IPS DF 6.9 (cell line): ENCODE data around the gene LOC128125822.

Experiments used
- DNase-seq: peaks from one replicate; pipeline ENCODE4 v3.0.0-alpha.2; 2013; ENCODE audit warnings: low read depth, low spot score
- H3K27ac ChIP-seq: one replicate; pipeline ENCODE4 v1.5.1; 2013; ENCODE audit warnings: low read length, control low read depth
- H3K27me3 ChIP-seq: 2 replicates; pipeline ENCODE4 v1.6.1; 2013; ENCODE audit warnings: mild to moderate bottlenecking, low read length; ENCODE audit not compliant: control insufficient read depth, insufficient read depth
- H3K36me3 ChIP-seq: 2 replicates; pipeline ENCODE4 v1.6.1; 2013; ENCODE audit warnings: low read length; ENCODE audit not compliant: control insufficient read depth, insufficient read depth
- H3K4me1 ChIP-seq: 2 replicates; pipeline ENCODE4 v1.6.1; 2013; ENCODE audit warnings: low read length; ENCODE audit not compliant: control insufficient read depth, insufficient read depth
- H3K4me3 ChIP-seq: 2 replicates; pipeline ENCODE4 v1.5.1; 2013; ENCODE audit warnings: mild to moderate bottlenecking, low read length
- H3K9me3 ChIP-seq: 2 replicates; pipeline ENCODE4 v1.6.1; 2013; ENCODE audit warnings: low read length, inconsistent platforms; ENCODE audit not compliant: control insufficient read depth, insufficient read depth
- WGBS: extraction: QIAGEN DNeasy Blood & Tissue Kit; methylation state at CpG from one replicate; pipeline ENCODE4 v1.1.7; 2013; ENCODE audit warnings: mixed read lengths, missing lambda C conversion rate; ENCODE audit not compliant: insufficient read length, insufficient coverage; 5-methylcytosine and 5-hydroxymethylcytosine counted together

Gene LOC128125822

GRCh38 chr6:63554782-63555181 is 17.5 kb upstream of the LOC128125822 start:
- no peak overlapping the region for H3K27ac ChIP-seq
- H3K36me3 ChIP-seq: no peaks in the 10 kb centered on the region
- H3K27me3 ChIP-seq: no peaks in the 10 kb centered on the region
- H3K4me3 ChIP-seq: no peak overlapping the region
- H3K4me1 ChIP-seq: no peaks in the 10 kb centered on the region
- no CpG with 5 or more reads among the region's 1 CpG for WGBS
- DNase-seq: no peak
- H3K9me3 ChIP-seq: no peaks in the 10 kb centered on the region

- no peak overlapping the region for H3K4me3 ChIP-seq
- WGBS: no CpG with 5 or more reads among the region's 4 CpGs
- H3K36me3 ChIP-seq: no peaks in the 10 kb centered on the region
- H3K4me1 ChIP-seq: no peaks in the 10 kb centered on the region
- no peak for DNase-seq
- no peak overlapping the region for H3K27ac ChIP-seq
- H3K9me3 ChIP-seq: no peaks in the 10 kb centered on the region
- no peaks in the 10 kb centered on the region for H3K27me3 ChIP-seq
Measured at GRCh38 chr6:63556369-63556768, 15.9 kb upstream of the LOC128125822 start.

DNA sequence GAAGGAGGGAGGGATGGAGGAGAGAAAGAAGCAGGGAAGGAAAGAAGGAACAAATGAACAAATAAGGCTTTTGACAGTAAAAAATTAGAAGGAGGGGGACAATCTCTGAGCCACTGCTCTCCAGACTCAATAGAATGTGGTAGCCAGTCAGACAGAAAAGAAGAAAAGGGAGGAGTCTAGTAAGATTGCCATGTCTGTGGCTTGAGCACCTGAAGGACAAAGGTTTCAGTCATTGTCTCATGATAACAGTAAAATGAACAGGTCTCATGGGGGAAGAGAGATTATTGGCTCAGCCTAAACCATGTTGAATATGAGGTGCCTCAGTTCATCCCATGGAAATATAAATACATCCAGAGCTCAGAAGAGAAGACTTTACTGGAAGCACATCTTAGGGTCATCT is 14.0 kb upstream of the LOC128125822 start:
- Histone ChIP-seq H3K9me3 (no peaks in the 10 kb centered on the region), H3K4me3 (no peak overlapping the region), H3K27ac (no peak overlapping the region), H3K36me3 (no peaks in the 10 kb centered on the region), H3K27me3 (no peaks in the 10 kb centered on the region), H3K4me1 (no peaks in the 10 kb centered on the region)
- DNase-seq: no peak

- Histone ChIP-seq H3K4me1 (no peaks in the 10 kb centered on the region), H3K36me3 (no peaks in the 10 kb centered on the region), H3K27me3 (no peaks in the 10 kb centered on the region), H3K27ac (no peak overlapping the region), H3K4me3 (no peak overlapping the region), H3K9me3 (no peaks in the 10 kb centered on the region)
- no peak for DNase-seq
- WGBS: no CpG with 5 or more reads among the region's 1 CpG
Measured at GRCh38 chr6:63560801-63561287, 11.4 kb upstream of the LOC128125822 start.

- Histone ChIP-seq H3K27me3 (no peaks in the 10 kb centered on the region), H3K4me3 (no peak overlapping the region), H3K36me3 (no peaks in the 10 kb centered on the region), H3K4me1 (0 out of 2 replicates have a peak, but pooled peaks cover 2% of the 10 kb centered on the region), H3K9me3 (no peaks in the 10 kb centered on the region), H3K27ac (no peak overlapping the region)
- no CpG with 5 or more reads among the region's 2 CpGs for WGBS
- no peak for DNase-seq
Measured at GRCh38 chr6:63561288-63561687, 11.0 kb upstream of the LOC128125822 start.

DNA sequence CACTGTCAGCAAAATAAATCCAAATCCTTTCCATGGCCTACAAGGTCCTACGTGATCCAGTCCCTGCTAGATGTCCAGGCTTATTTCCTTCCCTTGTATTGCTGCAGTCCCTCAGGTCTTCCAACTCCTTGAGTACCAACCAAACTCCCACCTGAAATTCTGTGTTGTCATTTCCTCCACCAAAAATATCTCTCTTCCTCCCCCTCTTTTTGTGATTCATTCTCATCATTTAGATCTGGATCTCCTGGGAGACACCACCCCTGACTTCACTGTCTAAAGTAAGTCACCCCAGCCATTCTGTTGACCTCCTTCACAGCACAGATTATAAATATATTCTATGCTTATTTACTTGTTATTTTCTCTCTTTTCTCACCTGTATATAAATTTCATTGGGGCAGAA is 9.0 kb upstream of the LOC128125822 start:
- Histone ChIP-seq H3K27ac (no peak overlapping the region), H3K4me1 (peaks cover 4% of the 10 kb centered on the region; the same call in 1 of the 2 replicates), H3K4me3 (no peak overlapping the region), H3K36me3 (no peaks in the 10 kb centered on the region), H3K27me3 (no peaks in the 10 kb centered on the region), H3K9me3 (no peaks in the 10 kb centered on the region)
- no peak for DNase-seq
- no CpG with 5 or more reads among the region's 1 CpG for WGBS

GRCh38 chr6:63565058-63565726 is 7.1 kb upstream of the LOC128125822 start:
- no CpG with 5 or more reads among the region's 4 CpGs for WGBS
- H3K4me1 ChIP-seq: peaks cover 4% of the 10 kb centered on the region; the same call in 1 of the 2 replicates
- H3K36me3 ChIP-seq: no peaks in the 10 kb centered on the region
- H3K27ac ChIP-seq: no peak overlapping the region
- no peaks in the 10 kb centered on the region for H3K27me3 ChIP-seq
- H3K9me3 ChIP-seq: no peaks in the 10 kb centered on the region
- H3K4me3 ChIP-seq: no peak overlapping the region
- no peak for DNase-seq

GRCh38 chr6:63565727-63566596 is 6.3 kb upstream of the LOC128125822 start:
- H3K36me3 ChIP-seq: no peaks in the 10 kb centered on the region
- no peaks in the 10 kb centered on the region for H3K9me3 ChIP-seq
- H3K4me3 ChIP-seq: no peak overlapping the region
- no peak for DNase-seq
- H3K27ac ChIP-seq: no peak overlapping the region
- H3K27me3 ChIP-seq: no peaks in the 10 kb centered on the region
- WGBS: no CpG with 5 or more reads among the region's 4 CpGs
- peaks cover 4% of the 10 kb centered on the region; the same call in 1 of the 2 replicates for H3K4me1 ChIP-seq

DNA sequence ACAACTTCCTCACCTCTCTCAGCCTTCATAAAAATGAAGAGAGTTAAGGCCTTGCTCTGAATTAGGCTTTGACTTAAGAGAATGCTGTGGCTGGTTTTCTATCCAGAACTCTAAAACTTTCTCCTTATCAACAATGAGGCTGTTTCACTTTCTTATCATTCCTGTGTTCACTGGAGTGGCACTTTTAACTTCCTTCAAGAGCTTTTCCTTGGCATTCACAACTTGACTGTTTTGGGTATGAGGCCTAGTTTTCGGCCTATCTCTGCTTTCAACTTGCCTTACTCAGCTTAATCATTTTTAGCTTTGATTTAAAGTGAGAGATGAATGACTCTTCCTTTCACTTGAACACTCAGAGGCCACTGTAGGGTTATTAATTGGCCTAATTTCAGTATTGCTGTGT is 4.3 kb upstream of the LOC128125822 start:
- Histone ChIP-seq H3K27ac (no peak overlapping the region), H3K27me3 (no peaks in the 10 kb centered on the region), H3K9me3 (no peaks in the 10 kb centered on the region), H3K4me3 (no peak overlapping the region), H3K4me1 (peaks cover 4% of the 10 kb centered on the region; the same call in 1 of the 2 replicates), H3K36me3 (no peaks in the 10 kb centered on the region)
- WGBS: no CpG with 5 or more reads among the region's 1 CpG
- DNase-seq: no peak

DNA sequence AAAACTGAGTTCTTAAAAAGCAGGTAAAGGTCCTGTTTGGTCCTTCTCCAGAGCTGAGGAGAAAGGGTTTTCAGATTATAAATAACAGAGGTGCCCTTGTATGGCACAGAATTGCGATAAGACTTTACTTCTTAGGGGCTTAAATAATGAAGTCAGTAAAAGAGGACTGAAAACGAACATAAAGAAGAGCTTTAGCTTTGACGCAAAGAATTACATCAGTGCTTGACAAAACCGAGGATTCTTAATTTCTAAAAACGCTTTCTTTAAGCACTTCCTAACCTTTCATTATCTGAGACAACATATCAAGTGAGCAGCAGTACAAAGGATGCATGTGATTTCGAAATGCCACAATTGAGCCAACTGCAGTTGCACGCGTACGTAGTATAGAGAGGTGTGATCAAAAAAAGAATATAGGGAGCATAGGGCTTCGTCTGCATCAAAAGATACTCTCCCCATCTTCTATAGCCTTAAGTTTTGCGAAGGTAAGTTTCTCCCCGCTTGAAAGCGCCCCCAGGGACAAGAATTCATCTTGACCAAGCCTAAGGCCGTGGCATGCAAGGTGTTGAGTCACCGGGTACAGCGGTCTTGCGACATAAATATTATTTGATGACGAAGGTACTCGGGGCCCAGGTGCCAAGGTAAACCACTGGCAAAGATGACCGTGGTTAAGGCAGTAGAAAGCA is 778 bp upstream of the LOC128125822 start:
- Histone ChIP-seq H3K27ac (no peak overlapping the region), H3K4me1 (peaks cover under 1% of the 10 kb centered on the region; the same call in 1 of the 2 replicates), H3K27me3 (no peaks in the 10 kb centered on the region), H3K36me3 (peaks cover 2% of the 10 kb centered on the region; the same call in 1 of the 2 replicates), H3K9me3 (no peaks in the 10 kb centered on the region), H3K4me3 (peak overlapping the region; percentile 77; the same call in 1 of the 2 replicates)
- WGBS: no CpG with 5 or more reads among the region's 20 CpGs
- no peak for DNase-seq
